ENCODE measurements around the gene PHC1. TPM values are rescaled to one million over a fixed set of nuclear protein-coding genes. Genes with fewer than 3 reads are reported as not detected.
"Not testable (repeated sequence)": the region's sequence is repeated elsewhere in the genome, so short reads cannot be mapped to it uniquely, and the experiment has no call there.

The PHC1 gene
- total RNA-seq, 4 donors from 2014 or later: 4.6 to 14.9 (median 11.0) TPM

DNA sequence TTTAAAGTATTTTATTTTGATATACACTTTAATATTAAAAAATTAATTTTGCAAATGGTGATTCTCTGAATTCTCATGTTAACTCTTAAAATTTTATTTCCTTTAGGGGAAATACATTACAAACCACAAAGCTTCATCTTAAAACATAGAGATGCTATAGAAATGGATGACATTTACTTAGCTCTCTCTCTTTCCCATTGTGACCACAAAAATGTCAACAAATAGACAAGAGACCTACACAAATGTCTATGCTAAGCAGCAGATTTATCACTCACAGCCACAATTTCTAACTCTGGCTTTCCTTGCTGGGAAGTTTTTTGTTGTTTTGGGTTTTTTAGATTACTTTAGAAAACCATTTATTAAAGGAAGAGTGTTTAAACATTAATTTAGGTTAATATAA lies 19.9 kb upstream of the PHC1 start:
- no peak for DNase-seq (ENCODE audit: low spot score in 2 of 2)
- H3K4me3 ChIP-seq (ENCODE audit: low read depth, poor library complexity, severe bottlenecking): no peak overlapping the region
- TF ChIP-seq CTCF (IDR thresholded peaks at IDR 0.05) (no peak), POLR2A (IDR thresholded peaks at IDR 0.05) (no peak)
- intact Hi-C loops (cut with DNase I; ENCODE audit: low total_unique reads): loop anchor here (10.0 kb wide), 1 partner anchor 210 kb away; no protein-coding TSS in a partner anchor

- no peak for DNase-seq (ENCODE audit: low spot score in 2 of 2)
- intact Hi-C loops (cut with DNase I; ENCODE audit: low total_unique reads): loop anchor here (10.0 kb wide), 1 partner anchor 210 kb away; no protein-coding TSS in a partner anchor
- TF ChIP-seq CTCF (IDR thresholded peaks at IDR 0.05): no peak
- no peak for TF ChIP-seq POLR2A (IDR thresholded peaks at IDR 0.05)
- 67 to 77% methylated on average over 1 of the region's 1 CpG for WGBS, 2 donors
- no peak overlapping the region for H3K4me3 ChIP-seq (ENCODE audit: low read depth, poor library complexity, severe bottlenecking)
Observed at GRCh38 chr12:8894986-8895385, 19.3 kb upstream of the PHC1 start.

GRCh38 chr12:8897081-8897480 lies 17.2 kb upstream of the PHC1 start:
- H3K4me3 ChIP-seq (ENCODE audit: low read depth, poor library complexity, severe bottlenecking): no peak overlapping the region
- intact Hi-C loops (cut with DNase I; ENCODE audit: low total_unique reads): loop anchor here (10.0 kb wide), 1 partner anchor 212 kb away; no protein-coding TSS in a partner anchor
- DNase-seq (ENCODE audit: low spot score in 2 of 2): no peak
- 93 to 94% methylated on average over 7 of the region's 7 CpGs for WGBS, 2 donors
- TF ChIP-seq POLR2A (IDR thresholded peaks at IDR 0.05) (no peak), CTCF (IDR thresholded peaks at IDR 0.05) (no peak)

- TF ChIP-seq POLR2A (IDR thresholded peaks at IDR 0.05) (no peak), CTCF (IDR thresholded peaks at IDR 0.05) (no peak)
- no peak overlapping the region for H3K4me3 ChIP-seq (ENCODE audit: low read depth, poor library complexity, severe bottlenecking)
- intact Hi-C loops (cut with DNase I; ENCODE audit: low total_unique reads): loop anchor here (10.0 kb wide), 1 partner anchor 215 kb away; no protein-coding TSS in a partner anchor
- 81 to 82% methylated on average over 6 of the region's 6 CpGs for WGBS, 2 donors
- DNase-seq (ENCODE audit: low spot score in 2 of 2): no peak
Observed at GRCh38 chr12:8899830-8900229, 14.5 kb upstream of the PHC1 start.

GRCh38 chr12:8902703-8903102 lies 11.6 kb upstream of the PHC1 start:
- DNase-seq (ENCODE audit: low spot score in 2 of 2): peak in 1 of 2 donors; percentile 27
- 80 to 82% methylated on average over 5 of the region's 5 CpGs for WGBS, 2 donors
- intact Hi-C loops (cut with DNase I; ENCODE audit: low total_unique reads); H3K4me3 ChIP-seq (ENCODE audit: low read depth, poor library complexity, severe bottlenecking): not testable (repeated sequence)

GRCh38 chr12:8903646-8904045 lies 10.7 kb upstream of the PHC1 start:
- TF ChIP-seq POLR2A (IDR thresholded peaks at IDR 0.05) (no peak), CTCF (IDR thresholded peaks at IDR 0.05) (no peak)
- intact Hi-C loops (cut with DNase I; ENCODE audit: low total_unique reads): no loop called here
- H3K4me3 ChIP-seq (ENCODE audit: low read depth, poor library complexity, severe bottlenecking): no peak overlapping the region
- DNase-seq (ENCODE audit: low spot score in 2 of 2): no peak
- WGBS, 2 donors: 81 to 85% methylated on average over 3 of the region's 3 CpGs

Data from lower leg skin (tissue), 4 donors.